IgD-negative memory B cell (primary cell): ENCODE measurements around the gene ASCC2. TPM values are rescaled to one million over a fixed set of nuclear protein-coding genes. Genes with fewer than 3 reads are reported as not detected.

Experiments
- H3K27ac Mint-ChIP-seq, 3 donors: one replicate each; pipeline ENCODE4 v1.8.0; 2020 to 2022; ENCODE audit warnings: mild to moderate bottlenecking in 3 of 3, mixed read lengths in 3 of 3, moderate library complexity in 1 of 3
- H3K27me3 Mint-ChIP-seq: one replicate; pipeline ENCODE4 v1.8.0; 2021; ENCODE audit warnings: mixed read lengths
- H3K36me3 Mint-ChIP-seq: one replicate; pipeline ENCODE4 v1.8.0; 2020; ENCODE audit warnings: mild to moderate bottlenecking, mixed read lengths
- H3K4me1 Mint-ChIP-seq, 3 donors: one replicate each; pipeline ENCODE4 v1.8.0; 2020 to 2022; ENCODE audit warnings: mixed read lengths in 3 of 3, mild to moderate bottlenecking in 1 of 3
- H3K4me3 Mint-ChIP-seq, 4 donors: one replicate each; pipeline ENCODE4 v1.8.0; 2020 to 2022; ENCODE audit warnings: mild to moderate bottlenecking in 4 of 4, mixed read lengths in 4 of 4, moderate library complexity in 3 of 4
- H3K9me3 Mint-ChIP-seq, 3 donors: one replicate each; pipeline ENCODE4 v1.8.0; 2020 to 2021; ENCODE audit warnings: mixed read lengths in 3 of 3, mild to moderate bottlenecking in 1 of 3
- polyA plus RNA-seq: library from polyadenylated mRNA; unstranded; fragments of 300-500 nt; fragmentation: Illumina TruSeq; gene quantifications from one replicate; pipeline ENCODE4 v1.2.3, GENCODE V29; 2021

ASCC2 gene
- polyA plus RNA-seq, 1 donor from 2014 or later, result 58.5 TPM

DNA sequence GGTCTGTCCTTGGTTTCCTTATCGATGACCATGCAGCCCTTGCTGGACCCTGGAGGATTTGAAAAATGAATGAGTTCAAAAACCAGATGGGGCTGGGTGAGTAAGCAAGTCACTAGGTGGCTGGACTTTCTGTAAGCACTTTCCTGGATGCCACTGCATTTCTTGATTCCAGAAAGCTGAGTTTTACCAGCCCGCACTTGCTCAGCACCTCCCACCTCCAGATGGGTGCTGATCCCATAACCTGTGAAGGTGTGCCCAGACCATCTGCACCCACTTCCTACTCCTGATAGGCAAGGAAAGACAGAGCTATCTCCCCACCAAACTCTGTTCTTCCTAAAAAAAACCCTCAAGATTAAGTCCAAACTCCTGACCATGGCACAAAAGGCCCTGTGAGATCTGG is 21.1 kb downstream of the ASCC2 start:
- no peak overlapping the region for H3K27ac Mint-ChIP-seq
- H3K27me3 Mint-ChIP-seq, result no peaks in the 10 kb centered on the region
- no peaks in the 10 kb centered on the region for H3K4me1 Mint-ChIP-seq
- H3K4me3 Mint-ChIP-seq, result no peak overlapping the region
- no peaks in the 10 kb centered on the region for H3K9me3 Mint-ChIP-seq
- H3K36me3 Mint-ChIP-seq, result peaks cover 15% of the 10 kb centered on the region

GRCh38 chr22:29816539-29816938 is 21.5 kb downstream of the ASCC2 start:
- H3K36me3 Mint-ChIP-seq, result peaks cover 14% of the 10 kb centered on the region
- no peaks in the 10 kb centered on the region for H3K4me1 Mint-ChIP-seq
- H3K4me3 Mint-ChIP-seq, result no peak overlapping the region
- no peak overlapping the region for H3K27ac Mint-ChIP-seq
- H3K27me3 Mint-ChIP-seq, result no peaks in the 10 kb centered on the region
- H3K9me3 Mint-ChIP-seq, result no peaks in the 10 kb centered on the region

GRCh38 chr22:29816128-29816527 is 21.9 kb downstream of the ASCC2 start:
- Mint-ChIP-seq H3K4me1 (no peaks in the 10 kb centered on the region), H3K4me3 (no peak overlapping the region), H3K27ac (no peak overlapping the region), H3K27me3 (no peaks in the 10 kb centered on the region), H3K36me3 (peaks cover 12% of the 10 kb centered on the region), H3K9me3 (no peaks in the 10 kb centered on the region)

DNA sequence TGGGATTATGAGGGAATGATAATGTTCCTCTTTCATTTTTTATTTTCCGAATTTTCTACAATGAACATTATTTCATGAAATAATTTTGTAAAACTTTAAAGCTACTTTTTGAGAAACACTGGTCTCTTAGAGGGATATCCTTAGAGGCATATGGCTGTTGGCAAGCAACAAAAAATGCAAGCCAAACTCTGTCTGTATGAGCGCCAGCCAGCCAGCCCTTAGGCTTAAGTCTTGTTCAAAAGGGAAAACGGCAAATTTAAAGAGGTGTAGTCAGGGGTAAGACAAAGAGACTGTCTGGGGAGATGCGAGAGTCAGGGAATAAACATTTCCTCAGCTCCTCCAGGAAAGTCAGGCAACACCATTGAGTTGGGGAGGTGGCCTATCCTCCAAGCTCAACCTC is 22.5 kb downstream of the ASCC2 start:
- Mint-ChIP-seq H3K4me3 (no peak overlapping the region), H3K27ac (no peak overlapping the region), H3K9me3 (no peaks in the 10 kb centered on the region), H3K4me1 (no peaks in the 10 kb centered on the region), H3K27me3 (no peaks in the 10 kb centered on the region), H3K36me3 (peaks cover 12% of the 10 kb centered on the region)

DNA sequence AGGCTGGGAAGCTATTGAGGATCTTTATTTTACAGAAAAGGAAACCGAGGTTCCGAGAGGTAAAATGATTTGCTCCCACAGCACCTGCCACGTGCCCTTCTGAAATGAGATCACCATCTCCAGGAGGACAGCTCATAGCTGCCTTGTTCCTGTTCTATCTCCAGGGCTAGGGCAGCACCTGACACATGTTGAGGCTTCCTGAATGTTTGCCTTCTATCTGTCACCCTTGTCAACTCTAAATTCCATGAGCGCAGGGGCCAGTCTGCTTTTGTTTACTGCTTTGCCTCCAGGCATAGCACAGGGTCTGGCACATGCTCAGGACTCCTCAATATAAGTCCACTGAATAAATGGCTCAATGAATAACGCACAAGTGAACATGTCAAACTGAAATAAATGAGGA is 24.1 kb downstream of the ASCC2 start:
- Mint-ChIP-seq H3K27me3 (no peaks in the 10 kb centered on the region), H3K4me3 (peak overlapping the region in 1 of 4 donors; percentile 5), H3K36me3 (peaks cover 11% of the 10 kb centered on the region), H3K9me3 (no peaks in the 10 kb centered on the region), H3K4me1 (no peaks in the 10 kb centered on the region), H3K27ac (no peak overlapping the region)

DNA sequence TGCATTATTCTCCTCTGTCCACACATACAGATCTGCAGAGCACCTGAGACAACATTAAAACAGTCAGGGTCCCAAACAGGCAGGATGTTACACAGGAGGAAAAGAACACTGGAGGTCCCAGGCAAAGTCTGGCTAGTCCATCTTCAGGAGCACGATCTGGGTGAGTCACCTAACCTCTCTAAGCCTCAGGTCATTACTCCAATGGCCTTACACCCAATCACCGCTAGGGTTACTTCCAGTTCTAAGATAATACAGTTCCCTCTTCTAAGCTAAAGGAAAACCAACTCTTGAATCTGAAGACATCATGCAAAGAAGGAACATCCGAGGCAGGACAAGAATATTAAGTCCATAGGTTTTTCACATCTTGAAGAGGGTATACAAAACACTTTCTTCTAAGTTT is 24.5 kb downstream of the ASCC2 start:
- H3K36me3 Mint-ChIP-seq, result peaks cover 11% of the 10 kb centered on the region
- H3K4me1 Mint-ChIP-seq, result no peaks in the 10 kb centered on the region
- no peak overlapping the region for H3K4me3 Mint-ChIP-seq
- no peaks in the 10 kb centered on the region for H3K27me3 Mint-ChIP-seq
- H3K9me3 Mint-ChIP-seq, result no peaks in the 10 kb centered on the region
- H3K27ac Mint-ChIP-seq, result no peak overlapping the region

GRCh38 chr22:29813126-29813525 is 24.9 kb downstream of the ASCC2 start:
- Mint-ChIP-seq H3K9me3 (no peaks in the 10 kb centered on the region), H3K36me3 (peaks cover 11% of the 10 kb centered on the region), H3K4me1 (no peaks in the 10 kb centered on the region), H3K4me3 (no peak overlapping the region), H3K27ac (no peak overlapping the region), H3K27me3 (no peaks in the 10 kb centered on the region)

GRCh38 chr22:29811377-29811776 is 26.7 kb downstream of the ASCC2 start:
- Mint-ChIP-seq H3K9me3 (no peaks in the 10 kb centered on the region), H3K27me3 (no peaks in the 10 kb centered on the region), H3K36me3 (peaks cover 6% of the 10 kb centered on the region), H3K4me3 (no peak overlapping the region), H3K4me1 (no peaks in the 10 kb centered on the region), H3K27ac (no peak overlapping the region)

GRCh38 chr22:29810216-29810615 is 27.9 kb downstream of the ASCC2 start:
- Mint-ChIP-seq H3K36me3 (peaks cover 7% of the 10 kb centered on the region), H3K27me3 (no peaks in the 10 kb centered on the region), H3K27ac (no peak overlapping the region)

GRCh38 chr22:29806196-29806595 is 31.9 kb downstream of the ASCC2 start:
- no peaks in the 10 kb centered on the region for H3K4me1 Mint-ChIP-seq
- no peaks in the 10 kb centered on the region for H3K27me3 Mint-ChIP-seq
- H3K27ac Mint-ChIP-seq, result peak overlapping the region in 1 of 3 donors; percentile 67
- H3K36me3 Mint-ChIP-seq, result peaks cover 7% of the 10 kb centered on the region
- H3K4me3 Mint-ChIP-seq, result no peak overlapping the region
- no peaks in the 10 kb centered on the region for H3K9me3 Mint-ChIP-seq

More at GRCh38 chr22:29810216-29810615, 27.9 kb downstream of the ASCC2 start:
- no peaks in the 10 kb centered on the region for H3K4me1 Mint-ChIP-seq
- H3K9me3 Mint-ChIP-seq, result no peaks in the 10 kb centered on the region
- H3K4me3 Mint-ChIP-seq, result no peak overlapping the region

DNA sequence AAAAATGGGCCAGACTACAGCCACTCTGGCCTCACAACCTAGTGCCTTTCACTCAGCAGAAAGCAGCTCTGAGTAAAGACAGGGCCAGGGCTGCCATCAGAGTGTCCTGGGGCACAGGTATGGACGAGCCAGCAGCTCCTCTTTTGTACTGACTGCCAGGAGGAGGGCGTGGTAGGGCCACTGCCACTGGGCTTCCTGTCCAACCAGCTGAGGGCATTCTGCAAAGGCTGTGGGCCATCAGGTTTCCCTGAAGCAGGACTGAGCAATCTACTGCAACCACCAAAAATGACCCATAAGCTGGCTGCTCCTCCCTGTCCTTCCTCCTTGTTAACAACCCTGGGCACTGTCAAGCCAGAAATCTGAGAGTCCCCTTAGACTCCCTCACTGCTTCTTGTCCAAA is 33.1 kb downstream of the ASCC2 start:
- peaks cover 7% of the 10 kb centered on the region for H3K36me3 Mint-ChIP-seq
- no peak overlapping the region for H3K4me3 Mint-ChIP-seq
- no peaks in the 10 kb centered on the region for H3K4me1 Mint-ChIP-seq
- no peak overlapping the region for H3K27ac Mint-ChIP-seq
- no peaks in the 10 kb centered on the region for H3K9me3 Mint-ChIP-seq
- no peaks in the 10 kb centered on the region for H3K27me3 Mint-ChIP-seq

DNA sequence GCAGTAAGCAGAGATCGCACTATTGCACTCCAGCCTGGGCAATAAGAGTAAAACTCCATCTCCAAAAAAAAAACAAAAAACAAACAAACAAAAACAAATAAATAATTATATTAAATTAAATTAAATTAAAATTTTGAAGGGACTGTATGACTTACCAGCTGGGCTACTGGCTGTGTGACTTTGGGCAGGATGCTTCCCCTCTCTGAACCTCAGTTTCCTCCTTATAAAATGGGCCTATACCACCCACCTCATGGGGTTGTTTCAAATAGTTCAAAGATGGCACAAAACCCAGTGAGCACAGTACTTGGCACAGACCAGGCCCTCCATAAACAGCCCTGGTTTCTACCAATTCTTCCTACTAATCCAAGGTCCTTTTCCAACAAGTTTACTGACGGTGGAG is 34.9 kb downstream of the ASCC2 start:
- Mint-ChIP-seq H3K36me3 (peaks cover 7% of the 10 kb centered on the region), H3K4me3 (no peak overlapping the region), H3K27ac (no peak overlapping the region), H3K27me3 (no peaks in the 10 kb centered on the region), H3K4me1 (peaks cover 4 to 9% (median 8%) of the 10 kb centered on the region in 3 donors), H3K9me3 (no peaks in the 10 kb centered on the region)

- Mint-ChIP-seq H3K36me3 (peaks cover 7% of the 10 kb centered on the region), H3K27me3 (no peaks in the 10 kb centered on the region), H3K4me3 (no peak overlapping the region), H3K4me1 (peaks cover 9 to 20% (median 18%) of the 10 kb centered on the region in 3 donors), H3K27ac (no peak overlapping the region), H3K9me3 (no peaks in the 10 kb centered on the region)
Measured at GRCh38 chr22:29801796-29802195, 36.3 kb downstream of the ASCC2 start.

- no peaks in the 10 kb centered on the region for H3K27me3 Mint-ChIP-seq
- H3K4me3 Mint-ChIP-seq, result no peak overlapping the region
- H3K9me3 Mint-ChIP-seq, result no peaks in the 10 kb centered on the region
- no peak overlapping the region for H3K27ac Mint-ChIP-seq
- H3K36me3 Mint-ChIP-seq, result peaks cover 7% of the 10 kb centered on the region
- H3K4me1 Mint-ChIP-seq, result peaks cover 9 to 21% (median 18%) of the 10 kb centered on the region in 3 donors
Measured at GRCh38 chr22:29801153-29801552, 36.9 kb downstream of the ASCC2 start.

GRCh38 chr22:29799217-29799680 is 38.8 kb downstream of the ASCC2 start:
- no peaks in the 10 kb centered on the region for H3K9me3 Mint-ChIP-seq
- no peak overlapping the region for H3K27ac Mint-ChIP-seq
- no peak overlapping the region for H3K4me3 Mint-ChIP-seq
- no peaks in the 10 kb centered on the region for H3K36me3 Mint-ChIP-seq
- H3K27me3 Mint-ChIP-seq, result no peaks in the 10 kb centered on the region
- peaks cover 9 to 21% (median 18%) of the 10 kb centered on the region in 3 donors for H3K4me1 Mint-ChIP-seq

DNA sequence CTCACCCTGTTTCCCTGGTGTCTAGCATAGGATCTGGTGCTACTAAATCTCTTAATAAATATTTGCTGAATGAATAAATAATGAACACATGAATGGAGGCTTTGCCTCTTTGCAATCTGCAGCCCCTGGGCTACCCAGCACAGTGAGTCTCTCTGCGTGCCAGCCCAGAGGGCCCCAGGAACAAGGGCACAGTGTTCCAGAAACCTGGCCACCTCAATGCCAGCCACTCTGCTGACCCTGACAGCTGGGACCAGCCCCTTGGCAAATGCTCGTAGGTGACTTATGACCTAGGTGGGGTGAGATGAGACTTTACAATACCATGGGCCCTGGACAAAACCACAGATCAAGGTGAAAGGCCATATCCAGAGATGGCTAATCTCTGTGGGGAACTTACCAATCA is 39.3 kb downstream of the ASCC2 start:
- Mint-ChIP-seq H3K4me3 (peak overlapping the region in 1 of 4 donors; percentile 29), H3K4me1 (peaks cover 9 to 21% (median 18%) of the 10 kb centered on the region in 3 donors), H3K27ac (no peak overlapping the region), H3K9me3 (no peaks in the 10 kb centered on the region), H3K27me3 (no peaks in the 10 kb centered on the region), H3K36me3 (no peaks in the 10 kb centered on the region)

GRCh38 chr22:29798318-29798717 is 39.8 kb downstream of the ASCC2 start:
- H3K36me3 Mint-ChIP-seq, result no peaks in the 10 kb centered on the region

More at GRCh38 chr22:29798318-29798717, 39.8 kb downstream of the ASCC2 start:
- no peak overlapping the region for H3K4me3 Mint-ChIP-seq
- no peak overlapping the region for H3K27ac Mint-ChIP-seq
- no peaks in the 10 kb centered on the region for H3K9me3 Mint-ChIP-seq
- no peaks in the 10 kb centered on the region for H3K27me3 Mint-ChIP-seq
- H3K4me1 Mint-ChIP-seq, result peaks cover 9 to 21% (median 18%) of the 10 kb centered on the region in 3 donors
